Heart left ventricle (tissue), 13 donors: ENCODE data around the gene SERPINB6.

ENCODE experiments used
- CTCF ChIP-seq, 12 donors: fragments of 200-600 bp; sonication (generic) in 4 of 12; IDR thresholded peaks; one replicate each; pipeline versions ENCODE4 v1.5.0 to v1.8.0; 2018 to 2022; ENCODE audit warnings: antibody characterized with exemption in 12 of 12, mild to moderate bottlenecking in 5 of 12
- POLR2A ChIP-seq, 2 donors: fragments of 450-650 bp; IDR thresholded peaks; one replicate each; pipeline ENCODE4 v1.6.1; 2017; ENCODE audit warnings: antibody characterized with exemption in 2 of 2, mild to moderate bottlenecking in 2 of 2, moderate library complexity in 2 of 2
- donor health status: ischemic (EF 13 %, LVEDD 7.1; RV severe dilation, severe dysfunction).
- donor health status: DM: no; HTN: yes; CAD: no.
- donor health status: DM: no; HTN: no; CAD: no.
- donor health status: ischemic (EF 25% LVEDD 6.9; RV normal size, moderate dysfunction).
- donor health status: ischemic (EF 25% LVEDD 5.7; RV mildly dilated, moderate dysfunction).
- donor health status: ischemic (EF 35%, LVEDD 5.7; RV mildly dilated, moderate dysfunction).
- donor health status: nonischemic (EF 11% LVEDD 7.7; RV severe dilation, severe dysfunction).
- donor health status: DM: yes; HTN: yes; CAD: no.
- donor health status: PGD.
- donor health status: ischemic (EF 29% LVEDD 5.4; RV normal size, mild dysfunction).
- donor health status: nonischemic (EF 23%, LVEDD 6.1; RV moderate dilation, normal function).

DNA sequence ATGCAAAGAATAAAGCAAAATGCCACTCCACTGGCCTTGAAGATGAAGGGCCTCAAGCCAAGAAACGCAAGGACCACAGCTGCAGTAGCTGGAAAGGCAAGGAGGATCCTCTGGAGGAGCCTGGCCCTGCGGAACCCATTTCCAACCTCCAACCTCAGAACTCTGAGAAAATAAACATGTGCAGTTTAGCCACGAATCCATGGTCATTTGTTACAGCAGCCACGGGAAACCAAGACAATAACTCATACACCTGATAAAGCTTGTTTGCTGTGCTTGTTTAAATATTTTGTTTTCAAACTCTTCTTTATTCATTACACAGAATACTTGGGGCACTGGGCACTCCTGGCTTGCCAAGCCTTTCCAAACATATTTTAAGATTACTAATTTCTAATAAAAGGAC lies 10.4 kb downstream of the SERPINB6 start:
- TF ChIP-seq CTCF (IDR thresholded peaks at IDR 0.05), result no peak
- no peak for TF ChIP-seq POLR2A (IDR thresholded peaks at IDR 0.05)
